ENCODE measurements around the gene ICE2.

Gene ICE2

DNA sequence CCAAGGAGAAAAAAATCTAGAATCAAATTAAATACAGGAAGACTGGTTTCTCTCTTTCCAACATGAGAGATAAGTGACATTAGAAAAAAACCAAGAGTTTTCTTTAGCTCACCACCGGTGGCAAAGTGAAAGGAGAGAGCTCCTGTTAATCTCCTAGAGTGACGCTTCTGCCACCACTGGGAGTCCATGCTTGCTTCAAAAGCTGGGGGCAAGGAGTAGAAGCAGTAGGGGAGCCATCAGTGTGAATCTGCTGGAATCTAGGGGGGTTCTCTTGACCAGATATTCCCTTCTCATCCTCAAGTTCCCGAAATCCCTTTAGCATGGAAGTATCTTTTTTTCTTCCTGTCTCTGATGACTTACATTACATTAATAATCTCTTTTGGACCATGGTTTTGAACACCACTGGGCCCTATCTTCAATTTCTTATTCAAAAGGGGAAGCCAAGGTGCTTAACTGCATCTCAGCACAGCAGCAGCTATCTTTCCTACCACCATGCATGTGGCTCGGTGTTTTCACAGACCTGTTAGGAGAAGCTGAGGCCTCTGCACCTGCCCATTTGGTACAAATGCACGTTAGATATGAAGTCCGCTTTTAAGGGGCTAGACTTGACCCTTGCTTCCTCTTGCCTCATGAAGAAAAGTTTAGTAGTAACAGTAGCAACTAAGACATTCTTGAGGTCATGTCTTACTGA lies 6.6 kb upstream of the ICE2 start:
- Histone ChIP-seq H4K20me1 (ENCODE audit: low read depth, low read length) (peaks cover 4% of the 10 kb centered on the region; the same call in 1 of the 2 replicates), H2AFZ (ENCODE audit: low read depth, low read length, severe bottlenecking) (no peak overlapping the region), H3K27ac (ENCODE audit: low read depth, low read length) (no peak overlapping the region), H3K9ac (ENCODE audit: low read length) (no peak overlapping the region), H3K36me3 (ENCODE audit: low read length) (no peaks in the 10 kb centered on the region), H3K4me2 (ENCODE audit: low read depth, low read length, poor library complexity, severe bottlenecking) (no peak overlapping the region), H3K27me3 (ENCODE audit: low read length) (no peaks in the 10 kb centered on the region), H3K9me3 (ENCODE audit: insufficient read depth, low read length) (no peaks in the 10 kb centered on the region), H3F3A (ENCODE audit: insufficient read depth) (no peaks in the 10 kb centered on the region), H3K79me2 (ENCODE audit: insufficient read depth, low read length) (no peaks in the 10 kb centered on the region), H3K9me2 (replicated peaks; ENCODE audit: insufficient read depth, low read length) (no peaks in the 10 kb centered on the region), H3K4me3 (ENCODE audit: insufficient read depth, low read length, poor library complexity, severe bottlenecking) (no peak overlapping the region)
- TF ChIP-seq, protein P1, sequence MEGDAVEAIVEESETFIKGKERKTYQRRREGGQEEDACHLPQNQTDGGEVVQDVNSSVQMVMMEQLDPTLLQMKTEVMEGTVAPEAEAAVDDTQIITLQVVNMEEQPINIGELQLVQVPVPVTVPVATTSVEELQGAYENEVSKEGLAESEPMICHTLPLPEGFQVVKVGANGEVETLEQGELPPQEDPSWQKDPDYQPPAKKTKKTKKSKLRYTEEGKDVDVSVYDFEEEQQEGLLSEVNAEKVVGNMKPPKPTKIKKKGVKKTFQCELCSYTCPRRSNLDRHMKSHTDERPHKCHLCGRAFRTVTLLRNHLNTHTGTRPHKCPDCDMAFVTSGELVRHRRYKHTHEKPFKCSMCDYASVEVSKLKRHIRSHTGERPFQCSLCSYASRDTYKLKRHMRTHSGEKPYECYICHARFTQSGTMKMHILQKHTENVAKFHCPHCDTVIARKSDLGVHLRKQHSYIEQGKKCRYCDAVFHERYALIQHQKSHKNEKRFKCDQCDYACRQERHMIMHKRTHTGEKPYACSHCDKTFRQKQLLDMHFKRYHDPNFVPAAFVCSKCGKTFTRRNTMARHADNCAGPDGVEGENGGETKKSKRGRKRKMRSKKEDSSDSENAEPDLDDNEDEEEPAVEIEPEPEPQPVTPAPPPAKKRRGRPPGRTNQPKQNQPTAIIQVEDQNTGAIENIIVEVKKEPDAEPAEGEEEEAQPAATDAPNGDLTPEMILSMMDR (IDR thresholded peaks at IDR 0.05; ENCODE audit: insufficient read depth, low read length, poor library complexity, severe bottlenecking) = no peak
- TF ChIP-seq EZH2phosphoT487 (conservative IDR thresholded peaks at IDR 0.05; ENCODE audit: low read length) = no peak

DNA sequence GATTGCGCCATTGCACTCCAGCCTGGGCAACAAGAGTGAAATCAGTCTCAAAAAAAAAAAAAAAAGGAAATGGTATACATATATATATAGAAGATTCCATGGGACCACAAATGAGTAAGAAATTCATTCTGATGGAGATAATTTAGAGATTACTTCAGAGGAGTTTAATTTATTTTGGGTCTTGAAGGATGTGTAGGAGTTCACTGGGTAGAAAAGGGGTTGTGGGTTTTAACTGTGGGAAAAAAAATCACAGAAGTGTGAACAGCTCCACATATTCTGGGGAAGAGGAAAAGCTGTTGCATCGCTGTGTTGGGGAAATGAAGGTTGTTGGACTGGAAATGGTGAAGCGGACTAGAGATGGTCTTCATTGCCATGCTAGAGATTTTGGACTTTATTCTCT lies 4.1 kb upstream of the ICE2 start:
- Histone ChIP-seq H2AFZ (ENCODE audit: low read depth, low read length, severe bottlenecking) (no peak overlapping the region), H3K9me3 (ENCODE audit: insufficient read depth, low read length) (no peaks in the 10 kb centered on the region)

DNA sequence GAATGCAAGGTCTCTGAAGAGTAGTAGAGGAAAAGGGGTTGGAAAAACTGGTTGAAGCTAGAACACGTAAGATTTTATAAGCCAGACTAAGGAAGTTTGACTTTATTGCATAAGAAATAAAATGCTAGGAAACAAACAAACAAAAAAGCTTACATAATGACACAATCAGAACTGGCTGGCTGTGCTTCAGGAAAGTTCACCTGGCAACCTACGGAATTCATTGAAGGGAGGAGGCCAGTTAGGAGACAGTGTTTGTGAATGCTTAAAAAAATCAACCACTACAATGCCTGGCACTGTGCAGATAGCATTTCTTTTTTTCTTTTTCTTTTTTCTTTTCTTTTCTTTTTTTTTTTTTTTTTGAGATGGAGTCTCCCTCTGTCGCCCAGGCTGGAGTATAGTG lies 1.9 kb upstream of the ICE2 start:
- no peak overlapping the region for H3K9ac ChIP-seq (ENCODE audit: low read length)
- H3K4me2 ChIP-seq (ENCODE audit: low read depth, low read length, poor library complexity, severe bottlenecking) = no peak overlapping the region
- H3F3A ChIP-seq (ENCODE audit: insufficient read depth) = no peaks in the 10 kb centered on the region; the same call in 1 of the 2 replicates
- TF ChIP-seq, protein P1 (IDR thresholded peaks at IDR 0.05; ENCODE audit: insufficient read depth, low read length, poor library complexity, severe bottlenecking) = no peak
- no peak for TF ChIP-seq EZH2phosphoT487 (conservative IDR thresholded peaks at IDR 0.05; ENCODE audit: low read length)
- H3K9me2 ChIP-seq (replicated peaks; ENCODE audit: insufficient read depth, low read length) = no peaks in the 10 kb centered on the region
- H4K20me1 ChIP-seq (ENCODE audit: low read depth, low read length) = no peaks in the 10 kb centered on the region
- no peaks in the 10 kb centered on the region for H3K27me3 ChIP-seq (ENCODE audit: low read length)
- no peaks in the 10 kb centered on the region for H3K9me3 ChIP-seq (ENCODE audit: insufficient read depth, low read length)
- peaks cover 28% of the 10 kb centered on the region for H3K79me2 ChIP-seq (ENCODE audit: insufficient read depth, low read length)
- peaks cover 7% of the 10 kb centered on the region; the same call in 1 of the 2 replicates for H3K36me3 ChIP-seq (ENCODE audit: low read length)
- H3K4me3 ChIP-seq (ENCODE audit: insufficient read depth, low read length, poor library complexity, severe bottlenecking) = no peak overlapping the region
- no peak overlapping the region for H2AFZ ChIP-seq (ENCODE audit: low read depth, low read length, severe bottlenecking)
- H3K27ac ChIP-seq (ENCODE audit: low read depth, low read length) = no peak overlapping the region

More for the DNA sequence above, 4.1 kb upstream of the ICE2 start:
- TF ChIP-seq, protein P1 (IDR thresholded peaks at IDR 0.05; ENCODE audit: insufficient read depth, low read length, poor library complexity, severe bottlenecking) = no peak
- no peak for TF ChIP-seq EZH2phosphoT487 (conservative IDR thresholded peaks at IDR 0.05; ENCODE audit: low read length)
- no peak overlapping the region for H3K9ac ChIP-seq (ENCODE audit: low read length)
- H3K36me3 ChIP-seq (ENCODE audit: low read length) = no peaks in the 10 kb centered on the region
- H3K9me2 ChIP-seq (replicated peaks; ENCODE audit: insufficient read depth, low read length) = no peaks in the 10 kb centered on the region
- H3K4me3 ChIP-seq (ENCODE audit: insufficient read depth, low read length, poor library complexity, severe bottlenecking) = no peak overlapping the region
- no peaks in the 10 kb centered on the region for H3K27me3 ChIP-seq (ENCODE audit: low read length)
- H3K4me2 ChIP-seq (ENCODE audit: low read depth, low read length, poor library complexity, severe bottlenecking) = no peak overlapping the region
- H3K79me2 ChIP-seq (ENCODE audit: insufficient read depth, low read length) = peaks cover 6% of the 10 kb centered on the region
- no peak overlapping the region for H3K27ac ChIP-seq (ENCODE audit: low read depth, low read length)
- H3F3A ChIP-seq (ENCODE audit: insufficient read depth) = no peaks in the 10 kb centered on the region
- no peaks in the 10 kb centered on the region for H4K20me1 ChIP-seq (ENCODE audit: low read depth, low read length)

Data from SU-DHL-6 (cell line).